ENCODE measurements around the gene FANCI.

FANCI gene

DNA sequence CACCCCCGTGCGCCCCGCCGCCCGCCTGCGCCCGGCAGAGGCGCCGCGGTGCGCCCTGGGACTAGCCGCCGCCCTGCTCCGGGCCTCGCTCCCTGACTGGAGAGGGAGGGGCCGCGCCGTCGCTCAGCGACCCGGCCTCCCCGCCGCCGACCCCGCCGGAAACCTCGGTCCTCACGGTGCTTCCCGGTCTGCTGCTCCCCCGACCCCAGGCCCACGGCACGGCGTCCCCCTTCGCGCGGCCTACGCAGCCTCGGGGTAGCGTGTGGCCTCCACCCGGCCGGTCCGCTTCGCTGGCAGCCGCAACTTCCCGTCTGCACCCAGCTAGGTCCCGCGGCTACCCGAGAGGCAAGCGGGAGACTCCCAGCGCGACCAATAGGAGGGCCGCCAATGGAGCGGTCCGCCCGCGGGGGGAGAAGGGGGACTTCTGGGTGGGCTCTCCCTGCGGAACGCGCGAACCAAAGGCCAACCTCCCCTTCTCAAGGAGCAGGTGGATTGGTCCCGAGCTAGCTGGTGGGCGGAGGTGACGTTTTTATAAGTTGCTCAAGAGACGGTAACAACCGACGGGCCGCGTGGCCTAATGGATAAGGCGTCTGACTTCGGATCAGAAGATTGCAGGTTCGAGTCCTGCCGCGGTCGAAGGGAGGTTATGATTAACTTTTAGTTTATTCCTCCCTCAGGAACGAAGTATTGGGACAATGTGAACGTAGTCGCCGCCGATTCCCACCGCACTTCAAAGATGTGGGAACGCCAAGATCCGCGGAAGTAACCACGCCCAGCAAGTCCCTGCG is 90.9 kb downstream of the FANCI start, which contains the start of gene POLG:
Gene POLG, minus strand, starts transcription at position 315 of the 788 bp plus-strand sequence. CDS start 1,070 bp downstream, outside the sequence.
- peak; percentile 98 for DNase-seq

DNA sequence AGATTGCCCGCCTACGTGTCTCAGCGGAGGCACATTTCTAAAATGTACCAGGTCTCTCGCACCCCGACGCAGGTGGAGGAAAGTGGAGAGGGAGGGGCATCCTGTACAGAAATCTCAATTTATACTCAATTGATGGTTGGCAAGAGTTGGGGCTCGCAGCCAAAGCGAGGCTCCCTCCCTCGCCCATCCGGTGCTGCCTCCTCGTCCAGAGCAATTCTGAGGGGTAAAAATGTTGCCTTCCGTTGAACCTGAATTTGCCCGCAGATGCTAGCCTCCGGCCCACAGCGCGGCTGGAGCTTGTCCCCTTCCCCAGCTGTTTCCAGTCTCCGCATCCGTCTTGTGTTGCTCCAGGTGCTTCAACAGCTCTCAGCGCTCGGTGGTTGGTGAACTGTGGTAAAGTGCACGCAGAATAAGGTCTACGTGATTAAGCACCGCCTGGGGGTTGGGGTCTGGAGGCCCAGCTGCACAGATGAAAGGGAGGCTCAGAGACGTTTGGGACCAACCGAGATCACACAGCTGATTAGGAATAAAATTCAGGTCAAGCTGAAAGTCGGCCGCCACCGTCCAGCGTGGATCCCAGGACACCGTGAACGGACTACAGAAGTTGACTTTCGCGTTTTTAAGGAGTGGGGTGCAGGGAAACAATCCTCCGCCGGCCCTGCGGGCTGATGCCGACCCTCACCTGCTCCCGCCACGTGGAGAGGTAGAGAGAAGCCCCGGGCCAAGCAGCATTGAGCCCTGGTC is 91.7 kb downstream of the FANCI start:
- no peak for DNase-seq

DNA sequence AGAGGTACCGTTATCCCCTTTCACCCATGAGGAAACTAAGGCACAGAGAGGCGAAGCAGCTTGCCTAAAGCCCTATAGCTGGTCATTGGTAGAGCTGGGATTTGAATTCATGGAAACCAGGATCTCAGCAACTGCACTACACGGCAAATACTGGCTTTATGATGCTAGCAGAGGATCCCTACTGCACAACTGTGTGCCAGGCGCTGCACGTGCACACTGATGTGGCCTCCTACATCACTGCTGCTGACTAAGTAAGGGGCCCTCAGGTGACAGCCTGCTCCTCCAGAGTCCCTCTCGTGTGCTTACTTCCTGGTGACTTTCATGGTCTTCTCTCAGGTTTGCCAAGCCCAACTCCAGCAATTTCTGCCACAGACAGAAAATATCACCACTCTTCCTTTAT is 94.3 kb downstream of the FANCI start:
- no peak for DNase-seq

DNA sequence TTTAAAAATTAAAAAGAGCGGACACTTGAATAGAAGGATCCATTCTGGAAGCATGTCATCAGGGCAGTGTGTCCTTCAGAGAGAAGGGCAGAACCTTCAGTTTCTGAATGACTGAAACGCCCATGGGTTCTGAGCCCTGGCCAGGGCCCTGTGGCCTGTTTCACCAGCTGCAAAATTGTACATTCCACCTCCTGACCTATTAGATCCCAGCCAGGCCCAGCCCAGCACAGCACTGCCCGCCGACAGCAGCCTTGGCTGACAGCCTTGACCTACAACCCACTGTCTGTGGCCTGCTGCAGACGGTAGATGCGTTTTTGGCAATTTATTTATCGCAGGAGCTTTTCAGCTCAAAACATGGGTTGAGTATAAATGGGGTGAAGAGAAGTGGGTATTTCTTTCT is 96.8 kb downstream of the FANCI start:
- no peak for DNase-seq

DNA sequence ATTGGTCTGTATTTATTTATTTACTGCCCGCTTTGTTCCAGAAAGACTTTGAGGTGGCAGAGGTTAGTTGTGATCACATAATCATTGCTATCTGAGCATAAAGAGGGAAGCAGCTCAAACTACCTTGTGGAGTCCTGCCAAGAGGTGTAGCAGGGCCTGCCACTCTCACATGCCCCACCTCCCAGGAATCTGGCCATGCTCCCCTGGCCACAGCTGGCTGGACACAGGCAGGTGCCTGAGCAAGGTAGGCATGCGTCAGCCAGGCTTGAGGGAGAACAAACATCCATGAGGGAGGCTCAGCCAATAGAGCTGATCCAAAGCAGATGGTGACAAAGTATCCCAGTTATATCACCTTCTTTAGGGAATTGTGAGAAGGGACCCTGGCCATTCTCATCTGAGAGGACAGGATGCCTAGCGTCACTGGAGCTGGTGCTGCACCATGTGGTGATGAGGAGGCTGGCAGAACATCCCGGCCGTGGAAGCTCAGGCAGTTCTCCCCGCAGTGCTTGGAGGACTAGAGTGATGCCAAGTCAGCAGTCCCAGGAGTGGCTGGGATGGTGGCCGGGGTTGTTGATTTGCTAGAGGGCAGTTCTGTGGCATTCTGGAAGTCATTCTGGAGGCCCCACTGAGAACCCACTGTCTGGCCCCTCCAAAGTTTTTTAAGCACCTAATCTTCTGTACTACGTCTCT is 97.7 kb downstream of the FANCI start:
- DNase-seq = no peak

DNA sequence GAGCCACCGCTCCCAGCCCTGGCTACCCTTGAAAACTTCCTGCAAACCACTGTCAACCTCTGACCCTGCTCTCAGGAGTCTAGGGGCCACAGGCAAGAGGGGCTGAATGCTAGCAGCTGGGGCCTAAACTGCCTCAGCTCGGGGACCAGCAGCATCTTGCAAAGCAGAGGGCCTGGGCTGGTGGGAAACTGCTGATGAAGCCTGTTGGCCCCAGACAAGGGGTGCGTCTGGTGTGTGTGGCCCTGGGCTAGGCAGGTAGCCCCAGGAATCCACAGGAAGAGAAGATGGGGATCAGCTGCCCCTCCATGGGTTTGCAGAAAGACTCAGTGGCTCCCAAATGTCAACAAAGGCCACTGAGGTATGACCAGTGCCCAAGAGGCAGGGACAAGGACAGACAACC is 99.1 kb downstream of the FANCI start:
- no peak for DNase-seq

DNA sequence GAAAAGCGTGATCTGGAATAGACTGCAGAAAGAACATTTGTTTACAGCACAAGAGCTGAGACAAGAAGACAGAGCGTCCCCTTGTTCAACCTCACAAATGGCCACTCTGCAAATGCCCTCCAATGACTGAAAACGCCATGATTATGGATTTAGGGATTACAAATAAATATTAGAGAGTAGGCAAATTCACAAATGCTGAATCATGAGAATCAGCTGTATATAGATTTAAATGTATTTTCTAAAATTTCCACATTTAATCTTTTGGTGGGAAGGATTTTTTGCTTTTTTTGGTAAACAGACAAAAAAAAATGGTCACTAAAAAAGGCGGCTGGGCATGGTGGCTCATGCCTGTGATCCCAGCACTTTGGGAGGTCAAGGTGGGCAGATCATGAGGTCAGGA is 101.5 kb downstream of the FANCI start:
- DNase-seq = no peak

DNA sequence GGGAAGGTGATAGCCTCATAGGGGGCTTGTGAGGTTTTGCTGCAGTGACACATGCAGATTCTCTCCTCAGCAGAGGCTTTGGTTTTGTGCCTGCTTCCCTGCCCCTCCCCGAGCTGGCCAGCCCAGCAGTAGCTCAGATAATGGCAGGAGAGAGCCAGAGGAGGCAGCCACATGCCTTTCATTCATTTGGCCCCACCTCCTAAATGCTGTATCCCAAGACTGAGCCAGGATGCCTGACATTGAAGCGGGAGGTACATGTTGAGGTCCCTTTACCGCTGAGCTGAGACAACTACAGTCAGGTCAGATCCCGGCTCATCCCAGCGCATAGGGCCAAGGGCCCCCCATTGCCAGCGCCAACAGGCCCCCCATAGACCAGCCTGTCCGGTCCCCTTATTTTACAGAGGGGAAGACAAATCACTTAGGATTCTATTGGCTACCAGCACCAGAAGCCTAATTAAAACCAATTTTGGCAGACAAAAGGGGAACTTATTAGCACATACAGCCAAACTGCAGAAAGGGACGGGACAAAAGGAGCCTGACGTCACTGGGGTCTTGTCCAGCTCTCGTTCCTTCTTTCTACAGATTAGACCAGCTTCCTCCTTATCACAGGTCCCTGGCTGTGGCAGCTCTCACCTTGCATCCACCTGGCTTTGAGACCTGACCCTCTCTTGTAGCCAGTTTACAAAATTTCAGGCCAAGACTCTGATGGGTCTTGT is 102.9 kb downstream of the FANCI start:
- no peak for DNase-seq

DNA sequence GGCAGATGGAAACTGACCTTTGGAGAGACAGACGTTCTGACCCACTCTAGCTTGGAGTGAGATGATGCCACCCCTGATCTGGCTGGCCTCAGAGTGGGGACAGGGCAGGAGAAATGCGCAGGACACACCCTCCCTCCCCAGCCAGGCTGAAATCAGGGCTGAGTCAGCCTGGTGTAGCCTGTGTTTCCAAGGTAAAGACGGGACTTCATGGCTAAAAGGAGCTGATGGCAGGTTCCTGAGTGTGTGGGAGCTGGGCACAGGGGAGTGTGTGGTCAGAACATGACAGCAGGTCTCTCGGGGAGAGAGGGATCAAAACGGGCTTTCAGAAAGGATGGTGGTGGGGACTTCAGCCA is 105.4 kb downstream of the FANCI start:
- no peak for DNase-seq

DNA sequence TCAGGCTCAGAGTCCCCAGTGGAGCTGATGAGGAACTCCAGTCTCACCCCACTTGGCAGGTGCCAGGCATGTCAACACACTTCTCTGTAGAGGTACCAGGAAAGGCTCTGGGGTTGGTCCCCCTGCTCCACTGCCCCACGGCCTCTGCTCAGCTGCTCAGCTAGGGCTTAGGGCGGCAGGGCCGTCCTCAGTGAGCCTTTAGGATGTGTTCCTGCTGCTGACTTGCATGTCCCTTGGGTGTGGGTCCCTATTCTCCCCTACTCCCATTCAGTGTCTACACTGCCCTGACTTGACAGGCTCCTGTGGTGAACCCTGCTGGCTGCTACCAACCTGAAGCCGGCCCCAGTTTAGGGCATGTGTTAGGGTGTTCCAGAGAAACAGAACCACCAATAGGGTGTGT is 108.7 kb downstream of the FANCI start:
- DNase-seq = no peak

DNA sequence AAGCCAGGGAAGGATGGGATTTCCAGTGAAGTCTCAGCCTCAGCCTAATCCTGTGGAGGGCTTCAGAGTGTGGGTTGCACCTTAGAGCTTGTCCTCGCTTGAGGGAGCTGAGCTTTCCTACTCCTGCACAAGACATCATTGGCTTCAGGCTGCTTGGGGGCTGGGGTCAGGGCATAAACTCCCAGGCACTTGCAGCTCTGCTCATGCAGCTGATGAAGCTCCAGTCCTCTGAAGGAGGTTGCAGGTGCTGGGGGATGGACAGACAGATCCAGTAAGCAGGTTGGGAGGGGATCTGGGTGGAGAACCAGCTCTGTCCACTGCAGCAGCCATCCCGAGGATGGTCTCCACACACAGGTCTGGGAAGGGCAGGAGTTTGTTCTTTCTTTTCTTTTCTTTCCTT is 110.2 kb downstream of the FANCI start:
- no peak for DNase-seq

DNA sequence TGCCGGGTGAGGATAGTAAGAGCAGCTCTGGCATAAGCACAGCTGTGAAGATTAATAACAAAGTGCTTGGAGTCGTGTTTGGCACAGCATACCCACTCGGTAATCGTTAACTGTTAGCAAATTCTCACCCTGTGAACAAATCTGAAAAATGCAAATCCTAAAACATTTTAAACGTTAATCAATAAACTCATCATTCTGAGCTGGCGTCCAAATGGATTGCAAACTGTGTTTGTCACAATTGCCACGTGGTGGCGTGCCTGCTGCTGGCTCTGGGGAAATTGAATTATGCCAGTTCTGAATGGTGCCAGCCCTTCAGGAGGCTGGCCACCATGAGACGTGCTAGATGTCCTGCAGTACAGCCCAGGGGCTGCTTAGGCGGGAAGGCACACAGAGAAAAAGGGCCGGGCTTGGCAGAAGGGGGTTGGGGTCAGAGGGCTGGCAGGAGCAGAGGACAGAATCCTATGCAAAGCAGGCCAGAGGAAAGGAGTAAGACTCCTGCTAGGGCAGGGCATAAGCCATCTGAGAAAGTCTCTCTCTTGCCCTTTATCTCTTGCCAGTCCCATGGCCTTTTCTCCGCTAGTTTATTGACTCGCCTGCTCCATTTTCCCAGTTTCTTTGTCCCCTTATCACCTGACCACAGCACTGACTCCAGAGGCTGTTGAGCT is 113.0 kb downstream of the FANCI start:
- DNase-seq = no peak

DNA sequence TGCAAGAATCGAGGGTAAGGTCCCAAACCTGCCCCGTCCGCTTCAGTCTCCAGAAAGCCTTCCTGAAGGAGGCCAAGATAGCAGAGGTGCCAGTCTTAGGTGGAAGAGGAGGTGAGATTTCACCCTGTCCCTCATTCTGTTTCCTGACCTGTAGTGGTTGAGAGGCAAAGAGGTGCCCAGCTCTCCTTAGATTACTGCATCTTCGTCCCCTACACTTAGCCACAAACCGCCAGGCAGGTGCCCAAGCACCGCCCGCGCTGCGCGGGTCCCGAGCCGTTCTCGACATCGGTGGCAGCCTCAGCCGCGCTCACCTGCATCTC is 114.6 kb downstream of the FANCI start:
- no peak for DNase-seq

DNA sequence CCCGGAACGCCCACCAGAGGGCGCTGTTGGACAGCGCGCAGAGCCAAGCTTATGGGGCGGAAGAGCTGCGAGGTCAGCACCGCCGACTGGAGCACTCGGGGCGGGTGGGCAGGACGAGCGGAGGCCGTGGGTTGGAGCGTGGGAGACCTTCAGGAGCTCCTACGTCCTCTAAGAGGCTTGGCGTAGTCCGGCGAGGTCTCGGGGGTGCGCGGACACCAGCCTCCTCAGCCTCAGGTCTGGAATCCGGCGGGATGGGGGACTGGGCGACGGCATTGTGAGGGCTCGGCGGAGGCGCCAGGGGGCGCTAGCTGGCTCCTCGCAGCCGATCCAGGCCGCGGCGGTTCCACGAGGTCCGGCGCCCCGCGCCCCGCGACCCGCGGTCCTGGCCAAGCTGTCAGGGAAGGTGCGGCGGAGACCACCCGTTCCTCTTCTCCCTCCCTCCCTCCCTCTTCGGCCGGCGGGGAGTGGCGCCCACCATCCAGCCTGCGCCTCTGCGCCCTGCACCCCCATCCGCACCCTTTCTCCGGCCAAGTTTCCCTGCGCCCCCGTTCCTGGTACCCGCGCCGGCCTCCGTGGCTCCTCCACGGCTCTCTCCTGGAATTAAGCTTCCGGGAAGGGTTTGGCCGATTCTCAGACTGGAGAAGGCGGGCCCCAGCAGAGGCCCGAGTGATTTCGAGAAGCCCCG is 115.1 kb downstream of the FANCI start:
- DNase-seq = peak; percentile 75

DNA sequence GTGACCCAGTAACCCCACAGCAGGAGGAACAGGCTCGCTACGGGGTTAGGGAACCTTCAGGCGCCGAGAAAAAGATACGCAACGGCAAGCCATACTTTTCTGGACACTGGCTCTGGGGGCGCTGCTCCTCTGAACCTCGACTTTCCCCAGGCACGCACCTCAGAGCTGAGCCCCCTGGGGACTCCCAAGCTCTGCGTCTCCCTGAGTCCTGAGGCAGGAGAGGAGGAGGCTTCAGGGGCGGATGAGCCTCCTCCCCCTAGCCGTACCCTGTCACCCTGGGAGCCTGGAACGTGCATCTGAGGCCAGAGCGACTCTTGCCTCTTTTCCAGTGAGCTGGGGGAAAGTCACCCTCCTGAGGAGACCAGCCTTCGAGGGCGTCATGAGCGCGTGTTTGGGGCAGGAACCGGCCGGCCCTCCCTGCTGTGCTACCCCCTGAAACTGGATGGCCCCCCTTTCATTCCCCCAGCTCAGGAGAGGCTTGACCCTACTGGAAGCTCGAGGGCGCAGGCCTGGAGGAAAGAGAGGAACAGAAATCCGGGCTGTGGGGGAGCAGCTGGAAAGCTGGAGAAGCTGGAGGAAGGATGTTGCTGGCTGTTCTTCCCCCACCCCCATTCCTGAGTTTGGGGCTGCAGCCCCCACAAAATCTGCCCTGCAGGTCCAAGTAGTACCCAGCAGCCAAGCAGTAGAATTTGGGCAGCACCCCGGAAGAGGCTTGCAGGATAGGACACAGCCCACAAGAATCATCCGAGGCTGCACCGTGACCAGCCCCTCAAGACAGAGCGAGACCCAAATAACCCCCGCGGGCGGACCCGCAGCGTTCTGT is 115.9 kb downstream of the FANCI start:
- DNase-seq = no peak

DNA sequence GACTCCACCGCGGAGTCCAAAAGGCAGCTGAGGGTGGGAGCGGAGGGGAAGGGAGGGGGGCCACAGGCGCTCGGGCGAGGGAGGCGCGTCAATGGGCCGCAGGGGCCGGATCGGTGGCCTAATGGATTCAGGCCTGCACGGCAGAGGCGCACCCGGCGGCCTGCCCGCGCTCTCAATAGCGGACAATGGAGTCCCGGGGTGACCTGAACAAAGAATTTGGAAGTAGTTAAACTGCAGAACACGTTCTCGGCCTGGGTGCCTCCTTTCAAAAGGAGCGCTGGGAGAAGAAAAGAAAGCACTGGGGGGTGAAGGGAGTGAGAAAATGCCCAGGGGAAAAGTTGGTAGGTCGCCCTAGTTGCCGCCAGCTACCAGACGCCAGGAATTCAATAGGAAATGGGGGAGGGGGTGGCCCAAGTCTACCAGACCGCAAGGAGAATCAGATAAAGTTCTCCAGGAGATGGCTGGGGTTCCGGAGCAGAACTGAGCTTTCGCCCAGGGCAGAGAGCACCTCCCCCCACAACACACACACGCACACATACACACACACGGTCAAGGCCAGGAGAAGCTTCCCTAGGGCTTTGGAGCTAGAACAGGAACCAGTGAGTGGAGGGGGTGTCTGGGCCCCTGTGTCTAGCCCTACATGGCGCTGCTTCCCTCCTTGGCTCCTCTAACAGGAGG is 116.7 kb downstream of the FANCI start:
- no peak for DNase-seq

DNA sequence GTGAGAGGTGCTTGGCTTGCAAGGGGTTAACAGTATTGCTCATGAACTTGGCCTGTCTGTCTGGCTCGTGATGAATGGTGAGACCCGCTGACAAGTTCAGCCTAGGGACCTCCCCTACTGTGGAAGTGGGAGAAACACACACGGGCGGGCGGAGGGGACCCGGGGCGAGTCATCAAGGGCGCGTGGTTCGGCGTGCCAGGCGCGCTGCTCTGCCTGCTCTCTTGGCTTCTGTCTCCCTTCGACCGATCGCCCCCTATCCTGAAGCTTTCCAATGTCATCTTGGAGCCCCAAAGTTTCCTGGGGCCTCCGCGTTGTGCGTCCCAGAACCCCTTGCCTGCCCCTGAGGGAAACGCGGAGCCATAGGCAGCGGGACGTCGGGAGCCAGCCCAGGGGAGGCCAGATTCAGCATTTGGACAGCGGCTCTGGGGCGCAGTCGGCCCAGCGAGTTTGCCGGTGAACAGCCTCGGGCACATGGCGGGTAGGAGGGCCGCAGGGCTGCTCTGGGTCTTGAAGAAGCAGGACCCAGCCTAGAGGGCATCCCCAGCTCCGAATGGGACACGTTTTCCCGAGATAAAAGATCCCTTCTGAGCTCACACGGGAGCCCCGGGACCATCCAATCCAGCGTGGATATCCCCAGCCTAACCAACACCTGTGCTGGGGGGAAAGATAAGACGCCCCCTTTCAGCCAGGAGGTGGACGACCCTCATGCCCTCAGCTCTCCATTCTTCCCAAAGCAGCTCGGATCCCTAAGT is 117.8 kb downstream of the FANCI start:
- peak; percentile 35 for DNase-seq

DNA sequence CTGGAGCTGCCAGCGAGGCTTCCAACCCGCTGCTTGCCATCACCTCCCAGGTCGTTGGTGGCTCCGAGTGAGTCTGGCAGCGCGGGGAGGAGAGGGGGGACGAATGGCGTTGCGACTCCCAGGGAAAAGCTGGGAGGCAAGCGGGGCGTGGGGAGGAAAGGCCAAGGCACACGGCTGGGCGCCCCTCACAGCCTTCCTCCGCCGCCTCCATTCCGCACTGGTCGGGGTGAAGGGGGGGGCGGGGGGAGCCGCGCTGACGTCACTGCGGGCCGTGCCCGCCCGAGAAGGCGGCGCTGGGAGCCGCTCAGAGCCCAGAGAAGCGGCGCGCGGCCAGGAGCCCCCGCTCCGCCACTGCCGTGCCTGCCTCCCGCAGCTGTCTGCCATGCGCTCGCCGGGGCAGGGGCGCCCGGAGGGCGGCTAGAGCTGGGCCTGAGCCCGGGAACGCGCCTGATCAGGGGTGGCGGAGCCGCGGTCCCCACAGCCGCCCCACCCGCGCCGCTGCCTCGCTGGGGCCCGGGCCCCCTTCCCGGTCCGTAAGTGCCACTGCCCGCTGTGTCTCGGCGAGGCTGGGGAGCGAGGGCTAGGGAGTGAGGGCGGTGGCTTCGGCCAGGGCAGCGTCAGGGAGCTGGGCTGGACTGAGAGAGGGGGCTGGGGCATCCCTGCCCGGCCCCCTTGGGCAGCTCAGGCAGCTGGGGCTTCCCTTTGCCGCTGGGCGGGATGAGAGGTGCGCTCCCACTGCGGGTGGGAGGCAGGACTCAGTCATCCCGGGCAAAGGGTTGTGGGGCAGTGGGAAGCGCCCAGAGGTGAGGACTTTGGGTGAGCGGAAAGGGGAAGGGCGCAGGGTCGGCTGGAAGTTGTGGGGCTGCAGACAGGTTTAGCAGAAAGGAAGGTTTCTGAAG is 118.7 kb downstream of the FANCI start:
- DNase-seq = no peak

DNA sequence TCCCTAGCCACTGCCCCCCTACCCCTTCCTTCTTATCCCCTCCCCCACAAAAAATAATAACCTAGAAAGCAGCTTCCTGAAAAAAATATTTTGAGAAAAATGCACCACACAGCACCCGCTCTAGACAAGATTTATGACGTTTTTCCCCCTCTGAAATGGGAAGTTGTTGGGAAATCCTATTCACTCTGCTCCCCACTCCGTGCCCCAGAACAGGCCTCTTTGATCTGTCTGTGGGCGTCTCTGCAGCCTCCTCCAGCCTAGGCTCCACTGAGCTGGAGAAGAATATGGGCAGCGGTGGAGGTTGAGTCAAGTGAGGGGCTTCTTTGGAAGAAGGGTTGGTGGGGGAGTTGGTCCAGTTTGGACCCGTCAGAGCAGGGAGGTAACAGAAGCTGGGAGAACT is 119.4 kb downstream of the FANCI start:
- DNase-seq = no peak

Data from activated effector memory CD4-positive, alpha-beta T cell treated with Interleukin-2 at 50 U/mL for 16 hours (primary cell).